SK-N-MC (cell line): ENCODE measurements around the gene VIPAS39.

Experiments
- EZH2 ChIP-seq: fragments of 200-600 bp; sonication (generic); IDR thresholded peaks from one replicate; pipeline ENCODE4 v1.6.1; 2017; ENCODE audit warnings: antibody characterized with exemption
- POLR2AphosphoS5 ChIP-seq: IDR thresholded peaks from 2 replicates; pipeline ENCODE4 v1.6.1; 2012; ENCODE audit warnings: mild to moderate bottlenecking, low read depth, low read length, borderline replicate concordance

GRCh38 chr14:77439861-77440260 lies 17.5 kb downstream of the VIPAS39 start:
- TF ChIP-seq POLR2AphosphoS5 (no peak), EZH2 (no peak)
